KBM-7 (cell line): ENCODE results near the gene RFPL2.
"Not testable (repeated sequence)": the region's sequence is repeated elsewhere in the genome, so short reads cannot be mapped to it uniquely, and the experiment has no call there.

Experiments
- DNase-seq: peaks from one replicate; pipeline ENCODE4 v3.0.0-alpha.2; 2015
- in situ Hi-C: fragments of 300-500 bp; cut with MboI; formaldehyde crosslinking; loops from 2 replicates; pipeline ENCODE4 v1.14.3; 2020; ENCODE audit warnings: low sequenced_read_pairs, low pct_unique_long_range_greater_than_20kb, mixed read lengths

The RFPL2 gene

DNA sequence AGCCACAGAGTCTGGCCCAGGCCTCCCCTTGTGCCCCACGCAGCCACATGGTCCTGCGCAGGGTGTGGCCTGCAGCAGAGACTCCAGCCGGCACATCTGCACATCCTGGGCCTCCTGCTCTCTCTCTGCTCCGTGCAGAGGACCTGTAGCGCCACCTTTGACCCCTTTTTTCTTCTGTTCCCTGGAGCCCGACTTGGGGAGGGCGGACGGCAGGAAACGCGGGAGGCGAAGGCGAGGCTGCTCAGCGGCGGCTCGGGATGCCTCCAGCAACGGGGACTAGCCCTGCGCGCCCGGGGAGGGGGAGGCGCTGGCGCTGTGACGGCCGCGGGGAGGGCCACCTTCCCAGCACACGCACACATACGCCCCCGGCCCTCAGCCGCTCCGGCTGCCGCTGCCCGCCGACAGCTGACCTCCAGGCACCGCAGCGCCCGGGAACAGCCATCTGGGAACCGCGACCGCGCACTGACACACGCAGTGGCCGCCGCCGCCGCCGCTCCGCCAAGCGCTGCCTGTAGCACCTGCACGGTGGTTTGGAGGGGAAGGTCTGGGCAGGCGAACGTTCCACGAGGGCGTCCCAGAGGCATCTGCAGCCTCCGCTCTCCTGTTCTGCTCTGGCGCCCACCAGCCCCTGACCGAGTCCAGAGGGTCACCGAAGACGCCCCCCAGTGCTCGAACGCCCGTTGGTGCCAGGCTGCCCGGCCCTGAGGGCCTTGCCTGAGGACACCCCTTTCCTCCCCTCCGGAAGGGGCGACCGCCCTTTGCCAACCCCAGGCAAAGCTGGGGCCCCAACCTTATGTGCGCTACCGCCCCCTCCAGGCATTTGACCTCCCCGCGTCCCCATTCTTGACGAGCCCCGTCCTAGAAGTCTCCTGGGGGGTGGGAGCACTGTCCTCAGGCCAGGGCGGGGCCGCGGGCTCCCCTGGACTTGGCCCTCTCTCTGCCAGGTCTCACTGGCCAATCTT is 28.9 kb downstream of the RFPL2 start:
- DNase-seq: no peak
- in situ Hi-C loops: no loop called here

DNA sequence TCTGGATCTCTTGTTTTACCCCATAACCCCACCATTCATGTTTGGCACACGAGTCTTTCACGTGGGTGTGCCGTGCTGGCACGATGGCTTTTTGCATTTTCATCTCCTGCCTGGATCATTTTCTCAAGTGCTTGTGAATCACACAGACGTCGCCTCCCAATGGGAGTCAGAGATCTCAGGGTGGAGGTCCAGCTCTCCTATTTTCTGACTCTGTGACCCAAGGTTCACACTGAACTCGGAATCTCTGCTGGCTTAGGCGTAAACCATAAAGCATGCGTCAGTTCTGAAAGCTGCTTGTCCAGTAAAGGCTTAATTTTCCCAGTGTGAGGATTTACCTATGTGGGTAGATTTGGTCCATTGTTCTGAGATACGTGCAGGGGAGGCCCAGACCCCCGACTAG is 29.8 kb downstream of the RFPL2 start:
- no peak for DNase-seq
- in situ Hi-C loops: no loop called here

DNA sequence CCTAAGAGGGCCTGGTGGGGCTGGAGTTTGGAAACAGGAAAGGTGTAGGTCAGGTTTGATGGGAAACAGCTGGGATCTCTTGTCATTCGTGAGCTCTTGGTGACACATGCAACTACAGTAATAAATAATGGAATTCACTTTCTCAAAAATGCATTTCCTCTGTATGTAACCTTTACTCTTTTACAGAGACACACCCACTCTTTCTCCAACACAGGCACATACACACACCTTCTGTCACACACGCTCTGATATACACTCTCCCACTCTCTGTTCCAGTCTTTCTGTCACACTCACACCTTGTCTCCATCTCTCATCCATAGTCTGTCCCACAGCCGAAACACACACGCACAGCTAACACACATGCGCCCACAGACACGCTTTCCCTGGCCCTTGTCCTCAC is 39.2 kb downstream of the RFPL2 start:
- DNase-seq: no peak
- in situ Hi-C loops: no loop called here

DNA sequence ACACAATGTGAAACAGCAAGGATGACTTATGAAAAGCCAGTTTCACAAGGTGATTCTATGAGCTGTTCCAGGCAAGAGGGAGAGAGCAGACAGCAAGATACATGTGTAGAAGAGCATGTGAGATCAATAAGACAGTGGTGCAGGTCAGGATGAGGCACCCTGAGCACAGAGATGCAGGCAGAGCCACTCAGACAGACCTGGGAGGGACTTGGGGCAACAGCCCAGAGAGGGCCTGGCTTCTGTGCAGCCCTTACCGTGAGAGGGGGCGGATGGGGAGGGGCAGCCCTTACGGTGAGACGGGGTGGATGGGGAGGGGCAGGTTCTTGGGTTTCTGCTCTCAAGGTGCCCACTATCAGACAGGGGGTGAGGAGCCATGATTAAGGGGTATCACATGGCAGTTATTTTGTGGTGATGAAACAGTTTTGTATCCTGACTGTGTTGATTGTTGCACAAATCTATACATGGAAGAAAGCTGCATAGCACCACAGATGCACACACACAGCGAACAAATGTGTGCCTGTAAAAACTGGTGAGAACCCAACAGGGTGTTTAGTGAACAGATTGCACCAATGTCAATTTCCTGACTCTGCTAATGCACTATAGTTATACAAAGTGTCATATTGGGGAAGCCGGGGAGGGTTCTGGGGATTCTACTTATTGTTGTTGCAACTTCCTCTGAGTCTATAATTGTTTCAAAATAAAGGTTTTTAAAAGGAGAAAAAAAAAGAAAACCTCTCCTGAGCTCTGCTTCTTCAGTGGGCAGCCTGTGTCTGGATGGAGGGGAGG is 40.6 kb downstream of the RFPL2 start:
- no peak for DNase-seq
- in situ Hi-C loops: no loop called here

DNA sequence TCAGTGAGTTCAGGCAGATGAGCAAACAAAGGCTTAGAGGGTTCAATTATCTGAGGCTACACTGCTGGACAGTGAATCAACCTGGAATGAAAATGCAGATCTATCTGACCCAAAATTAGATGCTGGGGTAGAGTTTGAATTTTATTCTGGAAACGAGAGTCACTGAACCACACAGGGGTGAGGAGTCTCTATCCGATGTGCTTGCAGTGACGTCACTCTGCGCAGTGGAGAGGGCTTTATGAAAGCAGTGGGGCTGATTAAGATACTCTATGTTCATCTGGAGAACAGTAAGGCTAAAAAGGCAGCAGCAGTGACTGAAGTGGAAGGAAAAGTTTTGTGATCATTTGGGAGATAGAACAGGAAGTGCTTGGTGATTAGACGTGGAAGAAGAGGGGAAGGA is 44.5 kb downstream of the RFPL2 start:
- in situ Hi-C loops, DNase-seq: not testable (repeated sequence)

DNA sequence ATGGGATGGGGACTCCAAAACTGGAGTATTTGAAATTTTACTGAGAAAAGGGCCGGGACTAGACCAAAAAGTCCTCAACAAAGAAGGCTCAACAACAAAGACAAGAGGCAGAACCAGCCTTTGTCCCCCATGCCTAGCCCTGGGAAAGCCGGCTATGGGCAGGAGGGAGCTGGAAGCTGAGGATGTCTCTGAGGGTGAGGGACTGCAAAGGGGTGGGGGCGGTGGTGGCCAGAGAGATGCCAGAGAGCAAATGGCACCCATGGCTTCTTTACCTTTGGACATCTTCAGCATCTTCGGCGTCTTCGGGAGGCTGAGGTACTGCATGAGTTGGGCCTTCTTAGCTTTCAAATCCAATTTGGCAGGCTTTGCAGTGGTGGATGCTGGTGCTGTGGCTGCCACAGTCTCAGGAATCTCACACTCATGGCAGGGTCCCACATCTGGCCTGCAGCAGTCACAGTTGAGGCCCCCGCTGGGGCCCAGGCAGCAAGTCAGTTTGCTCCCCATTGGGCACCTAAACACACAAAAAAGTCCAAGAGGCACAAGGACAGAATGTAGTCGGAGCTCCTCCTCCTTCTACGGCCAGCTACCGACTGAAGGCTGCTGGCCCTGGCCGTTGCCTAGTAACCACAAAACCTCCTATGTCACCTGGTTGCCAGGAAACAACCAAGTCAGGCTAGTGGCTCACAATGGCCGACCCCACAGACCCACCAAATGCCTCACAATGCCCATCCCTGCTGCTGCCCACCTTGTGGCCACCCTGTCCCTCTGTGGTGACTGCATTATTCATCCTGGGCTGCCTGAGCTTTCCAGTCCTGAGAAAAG is 46.0 kb downstream of the RFPL2 start, which contains the start of gene C22orf42:
Gene C22orf42 (minus strand): TSS at position 592 of the 822 bp plus-strand sequence. CDS start 88 bp downstream, at position 504.
- in situ Hi-C loops: no loop called here
- no peak for DNase-seq

DNA sequence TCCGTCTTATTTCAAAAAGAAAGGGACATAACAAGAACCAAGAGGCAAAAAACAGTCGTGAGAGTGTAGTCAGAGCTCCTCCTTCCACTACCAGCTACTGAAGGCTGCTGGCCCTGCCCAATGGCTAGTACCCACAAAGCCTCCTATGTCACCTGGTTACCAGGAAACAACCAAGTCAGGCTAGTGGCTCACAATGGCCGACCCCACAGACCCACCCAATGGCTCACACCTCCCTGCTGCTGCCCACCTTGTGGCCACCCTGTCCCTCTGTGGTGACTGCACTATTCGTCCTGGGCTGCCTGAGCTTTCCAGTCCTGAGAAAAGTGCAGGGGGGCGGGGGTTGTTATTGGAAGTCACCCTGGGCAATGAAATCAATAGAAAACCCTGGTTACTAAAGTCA is 47.2 kb downstream of the RFPL2 start:
- in situ Hi-C loops, DNase-seq: not testable (repeated sequence)

DNA sequence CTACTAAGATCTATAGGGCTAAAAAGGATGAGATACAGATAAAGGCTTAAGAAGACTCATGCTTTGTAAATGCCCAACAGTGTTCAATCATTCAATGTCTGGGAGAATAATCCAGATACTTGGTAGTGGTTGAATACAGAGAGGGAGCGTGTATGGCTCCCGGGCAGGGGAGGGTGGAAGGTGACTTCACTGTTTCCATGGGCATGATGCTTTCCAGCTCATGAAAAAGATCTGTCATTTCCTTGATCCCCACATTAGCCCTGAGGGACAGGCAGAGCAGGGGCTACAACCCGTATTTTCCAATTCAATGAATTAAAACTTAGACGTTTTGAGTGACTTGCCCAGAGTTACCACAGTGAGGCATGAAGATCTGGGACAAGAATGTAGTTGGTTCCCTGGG is 50.1 kb downstream of the RFPL2 start:
- DNase-seq, in situ Hi-C loops: not testable (repeated sequence)

DNA sequence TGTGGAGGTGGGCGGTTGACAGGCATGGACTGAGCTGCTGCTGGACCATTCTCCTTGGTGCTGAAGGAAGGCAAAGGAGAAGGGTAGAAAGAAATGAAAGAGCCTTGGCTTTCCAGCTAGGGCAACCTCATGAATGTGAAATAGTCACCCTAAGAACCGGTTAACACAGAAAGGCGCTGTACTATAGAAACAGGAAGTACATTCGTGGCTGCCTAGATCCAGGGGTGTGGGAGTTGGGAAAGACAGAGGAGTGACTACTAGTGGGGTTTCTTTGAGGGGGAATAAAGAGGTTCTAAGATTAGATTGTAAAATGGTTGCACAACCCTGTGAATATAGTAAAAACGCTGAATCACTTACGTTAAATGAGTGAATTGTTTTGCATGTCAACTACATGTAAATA is 53.2 kb downstream of the RFPL2 start:
- peak; percentile 42 for DNase-seq
- in situ Hi-C loops: not testable (repeated sequence)

DNA sequence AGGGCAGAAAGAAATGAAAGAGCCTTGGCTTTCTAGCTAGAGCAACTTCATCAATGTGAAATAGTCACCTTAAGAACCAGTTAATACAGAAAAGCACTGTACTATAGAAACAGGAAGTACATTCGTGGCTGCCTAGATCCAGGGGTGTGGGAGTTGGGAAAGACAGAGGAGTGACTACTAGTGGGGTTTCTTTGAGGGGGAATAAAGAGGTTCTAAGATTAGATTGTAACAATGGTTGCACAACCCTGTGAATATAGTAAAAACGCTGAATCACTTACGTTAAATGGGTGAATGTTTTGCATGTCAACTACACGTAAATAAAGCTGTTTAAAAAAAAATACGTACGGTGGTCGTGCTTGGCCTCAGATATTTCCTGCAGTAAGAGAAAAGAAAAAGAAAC is 54.2 kb downstream of the RFPL2 start:
- peak; percentile 39 for DNase-seq
- in situ Hi-C loops: not testable (repeated sequence)

DNA sequence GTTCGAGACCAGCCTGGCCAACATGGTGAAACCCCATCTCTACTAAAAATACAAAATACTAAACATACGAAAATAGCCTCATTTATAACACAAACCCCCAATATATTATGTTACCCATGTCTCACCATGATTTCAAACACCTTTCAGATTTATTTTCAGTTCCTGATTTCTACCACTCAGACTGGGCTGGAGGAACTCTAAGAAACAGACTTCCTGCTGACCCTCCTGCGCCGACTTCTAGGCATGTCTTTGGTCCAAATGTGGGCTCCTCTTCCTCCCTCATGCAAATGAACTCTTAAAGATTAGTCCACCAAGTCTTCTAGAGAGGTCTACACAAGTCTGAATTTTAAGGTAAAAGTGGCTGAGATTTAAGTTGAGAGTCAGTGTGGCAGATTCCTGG is 56.5 kb downstream of the RFPL2 start:
- in situ Hi-C loops, DNase-seq: not testable (repeated sequence)

DNA sequence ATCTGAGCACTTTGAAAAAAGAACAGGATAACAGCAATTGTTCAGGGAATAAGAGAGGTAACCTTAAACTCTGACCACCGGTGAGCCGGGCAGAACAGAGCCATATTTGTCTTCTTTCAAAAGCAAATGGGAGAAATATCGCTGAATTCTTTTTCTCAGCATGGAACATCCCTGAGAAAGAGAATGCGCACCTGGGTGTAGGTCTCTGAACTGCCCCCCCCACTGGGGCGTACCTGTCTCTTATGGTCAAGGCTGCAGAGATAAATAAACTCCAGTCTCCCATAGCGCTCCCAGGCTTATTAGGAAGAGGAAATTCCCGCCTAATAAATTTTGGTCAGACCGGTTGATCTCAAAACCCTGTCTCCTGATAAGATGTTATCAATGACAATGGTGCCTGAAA is 57.7 kb downstream of the RFPL2 start:
- in situ Hi-C loops, DNase-seq: not testable (repeated sequence)

DNA sequence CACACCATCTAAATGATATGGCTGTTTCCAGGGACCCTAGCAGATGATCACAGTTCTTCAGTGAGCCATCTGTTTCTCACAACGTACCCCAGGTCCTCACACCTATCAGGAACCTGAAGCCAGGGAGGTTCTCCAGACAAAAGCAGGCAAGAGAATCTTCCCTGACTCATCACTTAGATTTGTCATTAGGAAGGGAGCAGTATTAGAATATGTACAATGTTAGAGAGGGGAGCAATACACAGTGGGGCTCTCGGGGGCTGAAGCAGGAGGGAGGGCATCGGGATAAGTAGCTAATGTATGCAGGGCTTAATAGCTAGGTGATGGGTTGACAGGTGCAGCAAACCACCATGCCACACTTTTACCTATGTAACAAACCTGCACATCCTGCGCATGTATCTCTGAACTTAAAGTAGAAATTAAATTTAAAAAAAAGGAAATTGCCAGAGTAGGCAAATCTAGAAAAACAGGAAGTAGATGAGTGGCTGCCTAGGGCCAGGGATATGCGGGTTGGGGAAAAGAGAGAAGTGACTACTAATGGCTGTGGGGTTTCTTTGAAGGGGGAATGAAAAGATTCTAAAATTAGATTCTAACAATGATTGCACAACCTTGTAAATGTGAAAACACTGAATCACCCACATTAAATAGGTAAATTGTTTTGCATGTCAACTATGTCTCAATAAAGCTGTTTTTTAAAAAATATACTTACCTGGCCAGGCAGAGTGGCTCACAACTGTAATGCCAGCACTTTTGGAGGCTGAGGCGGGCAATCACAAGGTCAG is 60.2 kb downstream of the RFPL2 start:
- in situ Hi-C loops: no loop called here
- DNase-seq: peak; percentile 96

DNA sequence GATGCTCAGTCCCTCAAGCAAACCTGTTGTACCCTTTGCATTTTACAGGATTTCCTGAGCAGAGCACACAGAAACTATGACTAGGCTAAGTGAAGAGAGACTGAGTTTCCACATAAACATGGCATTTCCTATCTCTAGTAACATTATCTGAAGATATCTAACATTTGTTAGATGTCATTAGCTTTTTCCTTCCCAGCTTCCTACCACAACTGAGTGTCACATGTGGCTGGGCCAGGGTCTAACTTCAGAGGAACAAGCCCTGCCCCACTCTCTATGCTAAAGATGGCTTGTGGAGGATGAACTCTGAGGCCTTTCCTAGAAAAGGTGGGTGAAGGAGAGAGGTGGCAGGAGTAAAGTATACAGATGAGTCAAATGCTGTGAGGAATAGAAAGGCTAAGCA is 62.3 kb downstream of the RFPL2 start:
- DNase-seq: no peak
- in situ Hi-C loops: no loop called here

DNA sequence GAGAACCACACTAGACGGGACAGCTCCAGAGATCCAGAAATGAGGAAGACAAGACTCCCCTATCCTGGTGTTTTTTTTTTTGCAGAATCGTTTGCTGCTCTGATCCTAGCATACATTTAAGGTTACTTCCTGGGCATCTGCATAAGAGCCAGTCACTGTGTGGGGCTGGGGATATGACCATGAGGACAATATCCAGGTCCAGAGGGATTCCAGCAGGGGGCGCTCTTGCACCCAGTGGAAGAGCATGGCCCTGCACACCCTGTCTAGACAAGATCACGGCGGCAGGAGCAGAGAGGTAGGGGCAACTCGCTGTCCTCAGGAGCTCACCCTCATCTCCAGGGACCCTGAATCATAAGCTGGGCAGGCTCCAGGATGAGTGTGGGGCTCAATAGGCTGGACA is 64.2 kb downstream of the RFPL2 start:
- in situ Hi-C loops: not testable (repeated sequence)
- DNase-seq: peak; percentile 72
